ENCODE data around the gene KRT6A. TPM values are rescaled to one million over a fixed set of nuclear protein-coding genes. Genes with fewer than 3 reads are reported as not detected.

The KRT6A gene
- total RNA-seq, 2 experiments from 2014 or later: not detected

- DNase-seq (no peak), ATAC-seq (ENCODE audit: poor library complexity) (no peak)
- Histone ChIP-seq H3K27me3 (ENCODE audit: control insufficient read depth in 1 of 2, insufficient read depth in 2 of 2, low read length in 2 of 2) (peaks cover 3 to 9% of the 10 kb centered on the region in 2 experiments), H3K4me1 (ENCODE audit: insufficient read depth, low read length) (no peaks in the 10 kb centered on the region), H3K9me3 (ENCODE audit: control insufficient read depth in 1 of 2, insufficient read depth in 1 of 2, low read length in 2 of 2) (no peaks in the 10 kb centered on the region), H3K36me3 (ENCODE audit: insufficient read depth, low read length) (no peaks in the 10 kb centered on the region), H3K4me3 (ENCODE audit: low read length) (no peak overlapping the region), H3K27ac (ENCODE audit: low read depth in 1 of 2, low read length in 2 of 2) (no peak overlapping the region)
- TF ChIP-seq CTCF (IDR thresholded peaks at IDR 0.05): no peak
- Mint-ChIP-seq H3K27ac (no peak overlapping the region), H3K36me3 (ENCODE audit: low read depth) (no peaks in the 10 kb centered on the region), H3K4me1 (ENCODE audit: low read depth) (no peaks in the 10 kb centered on the region), H3K4me3 (no peak overlapping the region), H3K9me3 (no peaks in the 10 kb centered on the region), H3K27me3 (peaks cover 32% of the 10 kb centered on the region)
- CTCF ChIA-PET: no interaction called here
- intact Hi-C loops (cut with DNase I, micrococcal nuclease): no loop called here
- POLR2A ChIA-PET: no interaction called here
Observed at GRCh38 chr12:52464897-52465296, 28.2 kb downstream of the KRT6A start.

GRCh38 chr12:52461693-52462092 is 31.4 kb downstream of the KRT6A start:
- Histone ChIP-seq H3K36me3 (ENCODE audit: insufficient read depth, low read length) (no peaks in the 10 kb centered on the region), H3K9me3 (ENCODE audit: control insufficient read depth in 1 of 2, insufficient read depth in 1 of 2, low read length in 2 of 2) (no peaks in the 10 kb centered on the region), H3K4me3 (ENCODE audit: low read length) (no peak overlapping the region), H3K27ac (ENCODE audit: low read depth in 1 of 2, low read length in 2 of 2) (no peak overlapping the region), H3K27me3 (ENCODE audit: control insufficient read depth in 1 of 2, insufficient read depth in 2 of 2, low read length in 2 of 2) (peaks cover 0 to 9% of the 10 kb centered on the region in 2 experiments), H3K4me1 (ENCODE audit: insufficient read depth, low read length) (no peaks in the 10 kb centered on the region)
- ChIA-PET POLR2A (no interaction called here), CTCF (no interaction called here)
- TF ChIP-seq CTCF (IDR thresholded peaks at IDR 0.05): no peak
- H3K36me3 Mint-ChIP-seq (ENCODE audit: low read depth): no peaks in the 10 kb centered on the region
- DNase-seq (no peak), ATAC-seq (ENCODE audit: poor library complexity) (no peak)
- no peaks in the 10 kb centered on the region for H3K4me1 Mint-ChIP-seq (ENCODE audit: low read depth)
- intact Hi-C loops (cut with DNase I, micrococcal nuclease): no loop called here
- no peak overlapping the region for H3K27ac Mint-ChIP-seq
- H3K27me3 Mint-ChIP-seq: peaks cover 28% of the 10 kb centered on the region
- no peaks in the 10 kb centered on the region for H3K9me3 Mint-ChIP-seq
- no peak overlapping the region for H3K4me3 Mint-ChIP-seq

GRCh38 chr12:52458861-52459260 is 34.2 kb downstream of the KRT6A start:
- H3K36me3 Mint-ChIP-seq (ENCODE audit: low read depth): no peaks in the 10 kb centered on the region

More at GRCh38 chr12:52458861-52459260, 34.2 kb downstream of the KRT6A start:
- H3K4me1 Mint-ChIP-seq (ENCODE audit: low read depth): no peaks in the 10 kb centered on the region
- Histone ChIP-seq H3K27ac (ENCODE audit: low read depth in 1 of 2, low read length in 2 of 2) (no peak overlapping the region), H3K27me3 (ENCODE audit: control insufficient read depth in 1 of 2, insufficient read depth in 2 of 2, low read length in 2 of 2) (peaks cover 0 to 9% of the 10 kb centered on the region in 2 experiments), H3K9me3 (ENCODE audit: control insufficient read depth in 1 of 2, insufficient read depth in 1 of 2, low read length in 2 of 2) (no peaks in the 10 kb centered on the region), H3K36me3 (ENCODE audit: insufficient read depth, low read length) (no peaks in the 10 kb centered on the region), H3K4me3 (ENCODE audit: low read length) (no peak overlapping the region), H3K4me1 (ENCODE audit: insufficient read depth, low read length) (no peaks in the 10 kb centered on the region)
- no peaks in the 10 kb centered on the region for H3K9me3 Mint-ChIP-seq
- intact Hi-C loops (cut with DNase I, micrococcal nuclease): no loop called here
- H3K4me3 Mint-ChIP-seq: no peak overlapping the region
- peaks cover 17% of the 10 kb centered on the region for H3K27me3 Mint-ChIP-seq
- ChIA-PET CTCF (no interaction called here), POLR2A (no interaction called here)
- no peak for TF ChIP-seq CTCF (IDR thresholded peaks at IDR 0.05)
- H3K27ac Mint-ChIP-seq: no peak overlapping the region
- ATAC-seq (ENCODE audit: poor library complexity): no peak
- DNase-seq: no peak

Measured in CD4-positive, alpha-beta T cell (primary cell).